GM12874 (cell line): ENCODE results near the gene PCBP3.

Experiments
- TF ChIP-seq, protein P1 (sequence below): IDR thresholded peaks from 2 replicates; pipeline ENCODE4 v1.5.1; 2011; ENCODE audit warnings: low read depth, mild to moderate bottlenecking, control low read depth, low read length, moderate library complexity; ENCODE audit not compliant: insufficient read depth

The PCBP3 gene

DNA sequence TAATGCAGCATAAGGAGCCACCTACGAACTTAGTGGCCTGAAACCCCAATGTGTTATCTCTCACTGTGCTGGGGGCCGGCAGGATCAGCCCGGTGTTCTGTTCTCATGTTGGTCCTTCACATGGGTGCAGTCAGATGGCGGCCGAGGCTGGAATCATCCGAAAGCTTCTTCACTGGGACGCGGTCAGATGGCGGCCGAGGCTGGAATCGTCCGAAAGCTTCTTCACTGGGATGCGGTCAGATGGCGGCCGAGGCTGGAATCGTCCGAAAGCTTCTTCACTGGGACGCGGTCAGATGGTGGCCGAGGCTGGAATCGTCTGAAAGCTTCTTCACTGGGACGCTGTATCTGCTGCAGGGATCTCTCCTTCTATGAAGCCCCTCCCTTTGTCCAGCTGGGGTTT, 12.6 kb upstream of the PCBP3 start:
- TF ChIP-seq, protein P1, sequence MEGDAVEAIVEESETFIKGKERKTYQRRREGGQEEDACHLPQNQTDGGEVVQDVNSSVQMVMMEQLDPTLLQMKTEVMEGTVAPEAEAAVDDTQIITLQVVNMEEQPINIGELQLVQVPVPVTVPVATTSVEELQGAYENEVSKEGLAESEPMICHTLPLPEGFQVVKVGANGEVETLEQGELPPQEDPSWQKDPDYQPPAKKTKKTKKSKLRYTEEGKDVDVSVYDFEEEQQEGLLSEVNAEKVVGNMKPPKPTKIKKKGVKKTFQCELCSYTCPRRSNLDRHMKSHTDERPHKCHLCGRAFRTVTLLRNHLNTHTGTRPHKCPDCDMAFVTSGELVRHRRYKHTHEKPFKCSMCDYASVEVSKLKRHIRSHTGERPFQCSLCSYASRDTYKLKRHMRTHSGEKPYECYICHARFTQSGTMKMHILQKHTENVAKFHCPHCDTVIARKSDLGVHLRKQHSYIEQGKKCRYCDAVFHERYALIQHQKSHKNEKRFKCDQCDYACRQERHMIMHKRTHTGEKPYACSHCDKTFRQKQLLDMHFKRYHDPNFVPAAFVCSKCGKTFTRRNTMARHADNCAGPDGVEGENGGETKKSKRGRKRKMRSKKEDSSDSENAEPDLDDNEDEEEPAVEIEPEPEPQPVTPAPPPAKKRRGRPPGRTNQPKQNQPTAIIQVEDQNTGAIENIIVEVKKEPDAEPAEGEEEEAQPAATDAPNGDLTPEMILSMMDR = no peak

DNA sequence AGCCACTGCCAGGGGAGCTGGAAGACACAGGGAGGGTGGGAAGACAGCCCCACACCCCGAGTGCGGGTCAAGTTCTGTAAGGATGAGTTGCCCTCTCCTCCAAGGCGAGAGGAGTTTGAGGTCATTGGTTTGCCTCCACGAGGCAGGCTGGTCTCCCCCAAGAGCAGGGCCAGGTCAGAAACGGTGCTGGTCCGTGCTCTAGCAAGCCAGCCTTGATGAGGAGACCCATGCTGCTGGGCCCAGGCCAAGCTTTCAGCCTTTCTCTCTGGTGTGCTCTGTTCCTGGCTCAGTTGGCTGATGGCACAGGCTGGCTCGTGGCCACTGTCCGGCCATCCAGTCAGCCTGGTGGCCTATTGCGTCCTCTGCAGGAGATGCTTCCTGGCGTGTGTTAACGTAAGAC, 12.0 kb upstream of the PCBP3 start:
- TF ChIP-seq, protein P1 = no peak

DNA sequence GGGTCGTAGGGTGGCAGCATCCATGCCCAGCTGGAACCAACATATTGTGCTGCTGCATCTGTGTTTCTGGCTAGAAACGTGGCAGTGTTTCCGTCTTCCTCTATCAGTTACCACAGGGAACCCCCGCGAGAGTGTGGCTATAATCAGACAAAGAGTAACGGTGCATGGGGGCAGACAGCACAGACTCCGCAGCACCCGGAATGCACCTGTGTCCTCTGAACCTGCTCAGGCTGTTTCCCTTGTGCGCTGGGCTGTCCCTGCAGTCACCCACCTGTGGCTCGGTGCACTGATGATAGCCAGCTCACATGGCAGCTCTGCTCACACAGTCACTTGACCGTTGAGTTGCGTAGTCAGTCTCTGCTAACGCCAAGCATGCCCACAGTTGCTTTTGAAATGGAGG, 11.4 kb upstream of the PCBP3 start:
- TF ChIP-seq, protein P1 = no peak

DNA sequence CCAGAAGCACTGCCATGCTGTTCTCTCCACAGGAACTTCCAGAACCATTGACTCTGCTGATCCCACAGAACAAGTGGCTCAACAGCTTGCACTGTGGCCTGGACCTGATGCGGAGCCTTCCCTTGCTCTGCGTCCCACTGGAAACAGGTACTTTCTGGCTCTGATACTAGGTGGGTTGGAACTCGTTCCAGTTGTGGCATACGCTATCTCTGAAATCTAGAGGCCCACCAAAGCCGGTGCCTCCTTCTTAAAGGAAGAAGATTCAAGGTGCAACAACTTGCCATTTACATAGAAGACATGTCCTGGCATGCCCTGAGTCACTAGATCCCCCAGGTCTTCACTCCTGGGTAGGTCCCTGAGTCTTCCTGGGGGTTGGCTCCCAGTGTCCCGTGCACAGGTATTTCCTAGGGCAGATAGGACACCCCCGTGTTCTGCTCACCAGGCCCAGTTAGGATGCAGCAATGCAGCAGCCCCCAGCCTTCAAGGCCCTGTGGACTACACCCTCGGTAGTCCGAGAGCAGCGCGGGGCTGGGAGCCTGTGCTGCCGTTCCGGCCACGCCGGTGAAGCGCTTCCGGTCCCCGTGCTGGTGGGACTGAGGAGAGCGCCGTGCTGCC, 10.8 kb upstream of the PCBP3 start:
- TF ChIP-seq, protein P1 = no peak

DNA sequence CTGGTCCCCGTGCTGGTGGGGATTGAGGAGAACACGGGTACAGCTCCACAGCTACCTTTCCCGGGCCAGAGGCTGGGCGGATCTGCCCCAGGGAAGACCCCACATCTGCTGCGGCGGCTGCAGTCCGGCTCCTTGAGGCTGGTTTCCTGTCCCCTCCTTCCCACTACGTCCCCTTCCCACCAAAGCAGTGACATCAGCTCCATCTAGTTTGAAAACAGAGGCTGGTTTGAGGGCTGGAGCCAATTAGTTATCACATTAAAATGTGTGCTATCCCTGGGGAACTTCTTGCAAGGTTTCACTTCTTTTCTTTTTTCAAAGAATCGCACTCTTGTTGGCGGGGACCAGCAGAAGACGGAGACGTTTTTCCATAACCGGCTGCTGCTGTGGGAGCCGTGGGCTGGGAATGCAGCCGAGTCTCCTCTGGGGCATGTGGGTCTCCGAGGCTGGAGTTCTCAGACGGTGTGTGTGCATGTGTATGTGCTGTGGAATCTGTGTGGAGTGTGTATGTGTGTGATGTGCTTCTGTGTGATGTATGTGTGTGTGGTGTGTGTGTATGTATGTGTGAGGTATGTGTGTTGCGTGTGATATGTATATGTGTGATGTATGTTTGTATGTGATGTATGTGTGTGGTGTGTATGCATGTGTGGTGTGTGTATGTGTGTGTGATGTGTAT, 8.9 kb upstream of the PCBP3 start:
- TF ChIP-seq, protein P1 = no peak

DNA sequence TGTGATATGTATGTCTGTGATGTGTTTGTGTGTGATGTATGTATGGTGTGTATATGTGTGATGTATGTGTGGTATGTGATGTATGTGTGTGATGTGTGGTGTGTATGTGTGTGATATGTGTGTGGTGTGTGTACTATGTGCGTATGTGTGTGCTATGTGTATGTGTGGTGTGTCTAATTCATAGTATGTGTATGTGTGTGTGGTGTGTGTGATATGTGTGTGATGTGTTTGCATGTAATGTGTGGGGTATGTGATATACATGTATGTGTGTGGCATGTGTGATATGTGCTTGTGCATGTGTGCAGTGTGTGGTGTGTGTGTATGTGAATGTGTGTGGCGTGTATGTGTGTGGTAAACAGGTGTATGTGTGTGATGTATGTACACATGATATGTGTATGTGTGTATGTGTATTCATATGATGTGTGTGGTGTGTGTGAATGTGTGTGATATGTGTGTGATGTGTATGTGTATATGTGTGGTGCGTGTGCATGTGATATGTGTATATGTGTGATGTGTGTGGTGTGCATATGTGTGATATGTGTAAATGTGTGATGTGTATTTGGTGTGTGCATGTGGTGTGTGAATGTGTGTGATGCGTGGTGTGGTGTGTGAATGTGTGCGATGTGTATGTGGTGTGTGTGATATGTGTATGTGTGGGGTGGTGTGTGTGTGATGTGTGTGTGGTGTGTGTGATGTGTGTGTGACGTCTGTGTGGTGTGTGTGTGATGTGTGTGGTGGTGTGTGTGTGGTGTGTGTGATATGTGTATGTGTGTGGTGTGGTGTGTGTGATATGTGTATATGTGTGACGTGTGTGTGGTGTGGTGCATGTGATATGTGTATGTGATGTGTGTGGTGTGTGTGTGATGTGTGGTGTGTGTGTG, 8.0 kb upstream of the PCBP3 start:
- TF ChIP-seq, protein P1 = no peak

DNA sequence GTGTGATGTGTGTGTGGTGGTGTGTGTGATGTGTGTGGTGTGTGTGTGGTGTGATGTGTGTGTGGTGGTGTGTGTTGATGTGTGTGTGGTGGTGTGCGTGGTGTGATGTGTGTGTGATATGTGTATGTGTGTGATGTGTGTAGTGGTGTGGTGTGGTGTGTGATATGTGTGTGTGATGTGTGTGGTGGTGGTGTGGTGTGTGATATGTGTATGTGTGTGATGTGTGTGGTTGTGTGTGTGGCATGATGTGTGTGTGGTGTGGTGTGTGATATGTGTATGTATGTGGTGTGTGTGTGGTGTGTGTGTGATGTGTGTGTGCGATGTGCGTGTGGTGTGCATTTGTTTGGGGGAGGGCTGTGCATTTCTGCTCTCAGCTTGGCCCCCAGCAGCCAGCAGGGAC, 7.1 kb upstream of the PCBP3 start:
- TF ChIP-seq, protein P1 = no peak
